Adipose tissue (tissue), 3 donors: ENCODE results near the gene RAD9A. TPM values are rescaled to one million over a fixed set of nuclear protein-coding genes. Genes with fewer than 3 reads are reported as not detected.
A peak's percentile ranks its signal among the peaks of the same experiment; 100 is the strongest.

ENCODE experiments used
- H3K27ac ChIP-seq: one replicate; pipeline ENCODE4 v1.5.1; 2013; ENCODE audit warnings: low read depth, low read length
- WGBS, 3 donors: extraction: QIAGEN DNeasy Blood & Tissue Kit; methylation state at CpG; one replicate each; pipeline ENCODE4 v1.1.7; 2013; 5-methylcytosine and 5-hydroxymethylcytosine counted together
- polyA plus RNA-seq, 3 donors: library from polyadenylated mRNA; stranded (reverse); fragments of 200-250 nt; gene quantifications; one replicate each; pipeline ENCODE4 v1.2.3, GENCODE V29; 2013
- donor health status: healthy with polysubstance abuse.
- donor health status: Bipolar disorder and iron deficiency.
- donor health status: healthy.

Gene RAD9A
- polyA plus RNA-seq = 10 to 100 TPM in 2 of 3 donors, 1 to 10 TPM in 1; 9.8 to 15.3 (median 10.2) TPM

- WGBS, 3 donors = 0 to 1% (median 1%) methylated on average over 70 to 75 of the region's 75 CpGs
These were observed at the start of gene RAD9A for GRCh38 chr11:67391304-67392182. Gene RAD9A, plus strand, starts transcription at chr11:67391986. Its CDS starts 59 bp downstream, at chr11:67392045.

GRCh38 chr11:67344264-67344663 lies 47.5 kb upstream of the RAD9A start:
- 73 to 90% (median 82%) methylated on average over 4 of the region's 4 CpGs for WGBS, 3 donors
- no peak overlapping the region for H3K27ac ChIP-seq

More at GRCh38 chr11:67391304-67392182, at the start of gene RAD9A:
- H3K27ac ChIP-seq = no peak within 1 kb of the TSS

- WGBS, 3 donors = 47 to 76% (median 64%) methylated on average over 8 of the region's 8 CpGs
- no peak overlapping the region for H3K27ac ChIP-seq
These were observed 46.4 kb upstream of the RAD9A start for GRCh38 chr11:67345247-67345919.

GRCh38 chr11:67345920-67346819 lies 45.6 kb upstream of the RAD9A start:
- no peak overlapping the region for H3K27ac ChIP-seq
- 45 to 66% (median 62%) methylated on average over 7 of the region's 7 CpGs for WGBS, 3 donors

- no peak overlapping the region for H3K27ac ChIP-seq
- WGBS, 3 donors = 75 to 81% (median 79%) methylated on average over 11 of the region's 11 CpGs
These were observed 43.6 kb upstream of the RAD9A start for GRCh38 chr11:67347964-67348749.

- no peak overlapping the region for H3K27ac ChIP-seq
These were observed 42.8 kb upstream of the RAD9A start for GRCh38 chr11:67349036-67349435.

GRCh38 chr11:67349457-67349856 lies 42.3 kb upstream of the RAD9A start:
- no peak overlapping the region for H3K27ac ChIP-seq
- 65 to 89% (median 67%) methylated on average over 2 of the region's 2 CpGs for WGBS, 3 donors

More at GRCh38 chr11:67349036-67349435, 42.8 kb upstream of the RAD9A start:
- WGBS, 3 donors = 68 to 74% (median 71%) methylated on average over 5 of the region's 5 CpGs

GRCh38 chr11:67349928-67350465 lies 41.8 kb upstream of the RAD9A start:
- WGBS, 3 donors = 76 to 89% (median 89%) methylated on average over 4 of the region's 4 CpGs
- no peak overlapping the region for H3K27ac ChIP-seq

GRCh38 chr11:67351275-67352005 lies 40.3 kb upstream of the RAD9A start:
- 53 to 55% (median 54%) methylated on average over 11 of the region's 11 CpGs for WGBS, 3 donors
- H3K27ac ChIP-seq = peak overlapping the region; percentile 40

GRCh38 chr11:67352546-67353316 lies 39.1 kb upstream of the RAD9A start:
- H3K27ac ChIP-seq = peak overlapping the region; percentile 99
- WGBS, 3 donors = 10 to 14% (median 13%) methylated on average over 24 to 25 of the region's 25 CpGs

GRCh38 chr11:67353317-67354074 lies 38.3 kb upstream of the RAD9A start, which contains the start of gene POLD4:
Gene POLD4, minus strand, starts transcription at chr11:67353546. Its CDS starts 147 bp downstream, at chr11:67353399.
- 0 to 1% (median 0%) methylated on average over 34 to 37 of the region's 37 CpGs for WGBS, 3 donors
- H3K27ac ChIP-seq = peak within 1 kb of the TSS; percentile 99

- peak overlapping the region; percentile 99 for H3K27ac ChIP-seq
- WGBS, 3 donors = 18 to 34% (median 21%) methylated on average over 7 to 8 of the region's 8 CpGs
These were observed 37.4 kb upstream of the RAD9A start for GRCh38 chr11:67354075-67355022.

- peak overlapping the region; percentile 87 for H3K27ac ChIP-seq
- 70 to 73% (median 72%) methylated on average over 11 of the region's 11 CpGs for WGBS, 3 donors
These were observed 36.6 kb upstream of the RAD9A start for GRCh38 chr11:67355023-67355793.
